ENCODE data around the gene ADAMTS16. TPM values are rescaled to one million over a fixed set of nuclear protein-coding genes. Genes with fewer than 3 reads are reported as not detected.
"Not testable (repeated sequence)": the region's sequence is repeated elsewhere in the genome, so short reads cannot be mapped to it uniquely, and the experiment has no call there.

The ADAMTS16 gene
- polyA plus RNA-seq (ENCODE audit: insufficient read length in 10 of 10), result 1 to 10 TPM; 6.6 to 8.4 (median 7.1) TPM
- long read RNA-seq, donor 1, result 0 reads
- long read RNA-seq, donor 2, result 0 reads
- long read RNA-seq, donor 3, result 0 reads
- long read RNA-seq, donor 4, result 0 reads
- long read RNA-seq, donor 5, result 0 reads
- long read RNA-seq, donor 6, full-length matches to known transcripts, result 1 of 1 reads
- long read RNA-seq, donor 6, partial matches to known transcripts, result 0 of 1 reads
- long read RNA-seq, donor 6, other reads (novel, unspliced or antisense), result 0 of 1 reads
- long read RNA-seq, donor 7, result 0 reads
- long read RNA-seq, donor 8, full-length matches to known transcripts, result 1 of 1 reads
- long read RNA-seq, donor 8, partial matches to known transcripts, result 0 of 1 reads
- long read RNA-seq, donor 8, other reads (novel, unspliced or antisense), result 0 of 1 reads
- long read RNA-seq, donor 9, partial matches to known transcripts, result 0 of 1 reads
- long read RNA-seq, donor 9, other reads (novel, unspliced or antisense), result 0 of 1 reads

DNA sequence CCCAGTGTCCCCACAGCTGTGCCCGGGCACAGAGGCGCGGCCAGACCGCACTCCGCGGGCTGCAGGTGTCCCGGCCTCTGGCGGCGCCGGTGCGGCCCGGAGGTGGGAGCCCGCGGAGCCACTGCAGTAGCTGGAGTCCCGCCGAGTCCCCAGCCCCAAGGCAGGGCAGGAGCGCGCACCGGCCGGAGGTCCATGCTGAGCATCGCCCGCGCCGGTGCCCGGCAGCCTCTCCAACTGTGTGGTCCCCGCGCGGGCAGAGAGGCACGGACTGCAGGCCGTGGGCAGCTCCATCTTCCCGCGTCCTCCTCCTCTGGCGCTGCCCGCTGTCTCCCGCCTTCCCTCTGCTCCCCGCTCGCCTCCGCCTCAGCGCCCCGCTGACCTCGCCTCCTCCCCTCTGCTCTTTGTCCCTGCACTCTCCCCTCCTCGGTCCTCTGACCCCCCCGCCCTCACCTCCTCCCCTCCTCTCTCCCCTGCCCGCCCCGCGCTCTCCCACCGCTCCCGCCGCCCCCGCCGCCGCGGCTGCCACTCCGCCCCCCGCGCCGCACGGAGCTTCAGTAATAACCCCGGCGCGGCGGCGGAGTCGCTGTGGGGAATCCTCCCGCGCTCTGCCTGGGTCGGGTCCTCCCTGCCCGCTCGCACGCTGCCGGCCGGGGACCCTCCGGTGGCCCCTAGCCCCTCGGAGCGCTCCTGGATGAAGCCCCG, at the start of gene ADAMTS16:
TSS of gene ADAMTS16 (plus strand) at position 554 of the 702 bp plus-strand sequence. CDS start at position 692, 138 bp downstream.
- peak in 1 of 3 donors; percentile 49 for DNase-seq

- no peak for DNase-seq
Observed at GRCh38 chr5:5092149-5092548, 48.0 kb upstream of the ADAMTS16 start.

DNA sequence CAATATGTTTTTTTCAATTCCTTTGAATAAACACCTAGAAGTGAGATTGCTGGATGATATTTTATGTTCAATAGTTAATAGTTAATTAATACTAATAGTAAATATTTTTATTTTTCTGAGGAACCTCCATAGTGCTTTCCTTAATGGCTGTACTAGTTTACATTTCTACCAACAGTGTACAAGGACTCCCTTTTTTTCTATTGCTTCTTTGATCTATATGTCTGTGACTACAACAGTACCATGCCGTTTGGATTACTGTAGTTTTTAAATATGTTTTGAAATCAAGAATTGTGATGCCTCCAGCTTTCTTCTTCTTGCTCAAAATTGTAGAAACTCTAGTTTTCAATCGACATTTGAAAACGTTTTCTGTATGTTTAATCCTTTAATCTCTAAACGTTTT, 39.5 kb upstream of the ADAMTS16 start:
- DNase-seq, result no peak

GRCh38 chr5:5101676-5102075, 38.5 kb upstream of the ADAMTS16 start:
- DNase-seq, result no peak

DNA sequence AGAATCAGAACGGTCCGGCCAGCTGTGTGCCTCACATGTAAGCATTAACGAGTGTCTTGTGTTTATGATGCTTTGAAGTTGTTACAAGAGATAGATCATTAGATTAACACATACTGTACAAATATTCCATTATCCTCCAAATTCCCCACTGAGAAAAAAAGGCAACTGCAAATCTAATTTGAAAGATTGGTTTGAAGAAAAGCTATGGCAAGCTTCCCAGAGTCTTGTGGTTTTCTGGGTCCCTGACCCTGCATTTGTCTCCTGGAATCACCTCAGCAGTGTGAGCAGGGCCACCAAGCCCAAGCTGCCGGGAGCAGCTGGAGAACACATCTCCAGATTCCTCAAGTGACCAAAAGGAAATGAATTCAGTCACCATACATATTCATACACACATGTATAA, 36.9 kb upstream of the ADAMTS16 start:
- peak in 1 of 3 donors; percentile 15 for DNase-seq

GRCh38 chr5:5104550-5104949, 35.6 kb upstream of the ADAMTS16 start:
- DNase-seq, result no peak

DNA sequence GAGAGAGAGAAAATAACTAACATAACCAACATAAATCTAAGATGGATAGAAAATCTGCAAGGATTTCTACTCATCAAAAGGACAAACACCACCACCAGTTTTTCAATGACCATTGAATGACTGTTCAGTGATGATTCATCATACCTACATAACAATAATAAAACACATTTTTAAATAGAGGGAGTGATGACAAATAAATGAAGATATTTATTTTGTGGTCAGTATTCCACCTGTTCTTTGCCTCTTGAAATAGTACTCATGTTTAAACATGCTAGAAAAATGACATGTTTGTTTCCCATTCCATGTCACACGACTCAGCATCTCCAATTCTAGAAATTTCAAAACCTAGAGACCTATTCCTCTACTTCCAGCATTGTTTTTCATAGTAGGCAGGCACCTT, 34.6 kb upstream of the ADAMTS16 start:
- no peak for DNase-seq

DNA sequence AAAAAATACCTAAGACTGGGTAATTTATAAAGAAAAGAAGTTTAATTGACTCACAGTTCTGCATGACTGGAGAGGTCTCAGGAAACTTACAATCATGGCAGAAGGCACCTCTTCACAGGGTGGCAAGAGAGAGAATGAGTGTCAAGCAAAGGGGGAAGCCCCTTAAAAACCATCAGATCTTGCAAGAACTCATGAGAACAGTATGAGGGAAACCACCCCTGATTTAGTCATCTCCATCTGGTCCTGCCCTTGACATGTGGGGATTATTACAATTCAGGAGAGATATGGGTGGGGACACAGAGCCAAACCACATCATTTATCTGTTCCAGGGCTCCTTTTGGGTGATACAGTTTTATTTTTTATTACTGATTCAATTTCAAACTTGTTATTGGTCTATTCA, 23.2 kb upstream of the ADAMTS16 start:
- DNase-seq, result no peak

- DNase-seq, result peak in 1 of 3 donors; percentile 20
Observed at GRCh38 chr5:5122776-5123175, 17.4 kb upstream of the ADAMTS16 start.

- no peak for DNase-seq
Observed at GRCh38 chr5:5124231-5124630, 15.9 kb upstream of the ADAMTS16 start.

- DNase-seq, result no peak
Observed at GRCh38 chr5:5126444-5126843, 13.7 kb upstream of the ADAMTS16 start.

GRCh38 chr5:5128766-5129165, 11.4 kb upstream of the ADAMTS16 start:
- no peak for DNase-seq

GRCh38 chr5:5132234-5132633, 7.9 kb upstream of the ADAMTS16 start:
- no peak for DNase-seq

- no peak for DNase-seq
Observed at GRCh38 chr5:5132693-5133295, 7.3 kb upstream of the ADAMTS16 start.

- DNase-seq, result no peak
Observed at GRCh38 chr5:5134107-5134506, 6.0 kb upstream of the ADAMTS16 start.

DNA sequence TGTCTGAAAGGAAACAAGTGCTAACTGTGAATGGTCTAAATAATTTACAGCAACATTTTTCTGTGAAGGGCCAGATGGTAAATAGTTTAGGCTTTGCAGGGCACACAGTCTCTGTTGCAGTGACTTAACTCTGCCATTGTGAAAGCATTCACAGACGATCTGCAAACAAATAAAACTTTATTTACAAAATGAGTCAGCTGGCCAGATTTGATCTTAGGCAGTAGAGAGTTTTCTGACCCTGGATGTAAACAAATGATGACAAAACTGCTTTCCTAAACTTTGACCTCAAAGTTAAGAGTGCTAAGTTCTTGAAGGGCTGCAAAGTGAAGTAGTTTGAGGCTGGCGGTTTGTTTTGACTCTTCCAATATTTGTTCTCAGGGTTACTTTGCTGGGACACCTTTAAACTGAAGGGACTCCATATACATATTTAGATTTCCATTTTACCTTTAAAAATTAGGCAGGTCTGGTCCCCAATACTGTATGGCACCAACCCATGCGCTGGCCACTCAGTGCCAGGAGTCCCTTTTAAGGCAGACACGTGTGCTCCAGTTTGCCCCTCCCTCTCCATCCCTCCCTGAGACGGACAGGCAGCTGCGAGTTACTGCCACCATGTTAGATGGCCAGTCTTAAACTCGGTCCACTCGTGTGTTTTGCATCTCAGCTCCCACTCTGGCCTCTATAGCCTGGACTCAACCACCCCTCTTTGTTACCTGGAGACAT, 4.0 kb upstream of the ADAMTS16 start:
- no peak for DNase-seq

- not testable (repeated sequence) for DNase-seq
Observed at GRCh38 chr5:5137851-5138250, 2.3 kb upstream of the ADAMTS16 start.

DNA sequence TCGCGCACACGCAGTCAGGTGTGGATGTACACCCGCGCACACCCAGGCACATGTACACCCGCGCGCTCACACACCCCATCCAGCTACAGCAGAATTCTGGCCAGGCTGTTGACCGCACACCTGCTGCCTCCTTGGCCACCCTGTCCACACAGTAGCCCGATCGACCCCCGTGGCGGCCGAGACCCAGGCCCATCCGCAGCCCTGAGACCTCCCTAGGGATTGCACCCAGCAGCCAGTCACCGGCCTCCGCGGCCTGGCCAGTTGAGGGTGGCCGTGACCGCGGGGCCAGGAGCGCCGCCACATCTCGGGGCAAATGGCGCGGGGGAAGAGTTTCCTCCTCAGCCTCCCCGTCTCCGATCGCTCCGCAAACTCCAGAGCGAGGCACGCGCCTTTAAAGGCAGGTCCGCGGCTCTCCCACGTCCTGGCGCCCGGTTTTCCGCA, 774 bp upstream of the ADAMTS16 start:
- peak in 1 of 3 donors; percentile 44 for DNase-seq

GRCh38 chr5:5140479-5141338, 579 bp downstream of the ADAMTS16 start:
- DNase-seq, result peak in 1 of 3 donors; percentile 30

GRCh38 chr5:5141339-5141599, 1.1 kb downstream of the ADAMTS16 start:
- peak in 1 of 3 donors; percentile 29 for DNase-seq
